ENCODE results near the gene CD79B.
"Not testable (repeated sequence)": the region's sequence is repeated elsewhere in the genome, so short reads cannot be mapped to it uniquely, and the experiment has no call there.

CD79B gene

DNA sequence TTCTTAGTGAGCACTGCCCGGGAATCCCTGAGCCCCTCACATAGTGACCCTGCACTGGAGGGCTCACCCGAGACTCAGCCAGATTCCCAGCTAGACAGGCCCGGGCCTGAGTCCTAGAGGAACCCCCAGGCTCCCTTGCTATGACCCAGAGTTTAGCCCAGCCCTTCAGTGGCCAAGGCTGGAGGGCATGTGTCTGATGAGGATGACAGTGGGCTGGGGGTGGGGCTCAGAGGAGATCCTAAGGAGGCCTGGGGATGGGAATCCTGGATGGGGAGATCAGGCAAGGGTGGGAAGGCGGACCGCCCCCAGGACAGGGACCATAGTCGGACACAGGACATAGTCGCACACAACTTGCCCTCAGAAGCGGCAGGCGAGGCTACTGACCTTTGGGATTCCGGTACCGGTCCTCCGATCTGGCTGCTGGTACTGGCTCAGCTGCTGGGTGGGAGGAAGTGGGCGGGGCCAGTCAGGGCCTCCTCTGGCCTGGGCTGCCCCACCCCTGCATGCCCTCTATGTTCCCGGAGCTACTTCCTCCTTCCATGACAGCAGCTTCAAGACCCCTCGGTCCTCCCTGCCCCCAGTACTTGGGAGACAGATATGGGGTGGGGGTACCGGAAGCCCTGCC is 1.1 kb downstream of the CD79B start:
- peak; percentile 81 for DNase-seq

DNA sequence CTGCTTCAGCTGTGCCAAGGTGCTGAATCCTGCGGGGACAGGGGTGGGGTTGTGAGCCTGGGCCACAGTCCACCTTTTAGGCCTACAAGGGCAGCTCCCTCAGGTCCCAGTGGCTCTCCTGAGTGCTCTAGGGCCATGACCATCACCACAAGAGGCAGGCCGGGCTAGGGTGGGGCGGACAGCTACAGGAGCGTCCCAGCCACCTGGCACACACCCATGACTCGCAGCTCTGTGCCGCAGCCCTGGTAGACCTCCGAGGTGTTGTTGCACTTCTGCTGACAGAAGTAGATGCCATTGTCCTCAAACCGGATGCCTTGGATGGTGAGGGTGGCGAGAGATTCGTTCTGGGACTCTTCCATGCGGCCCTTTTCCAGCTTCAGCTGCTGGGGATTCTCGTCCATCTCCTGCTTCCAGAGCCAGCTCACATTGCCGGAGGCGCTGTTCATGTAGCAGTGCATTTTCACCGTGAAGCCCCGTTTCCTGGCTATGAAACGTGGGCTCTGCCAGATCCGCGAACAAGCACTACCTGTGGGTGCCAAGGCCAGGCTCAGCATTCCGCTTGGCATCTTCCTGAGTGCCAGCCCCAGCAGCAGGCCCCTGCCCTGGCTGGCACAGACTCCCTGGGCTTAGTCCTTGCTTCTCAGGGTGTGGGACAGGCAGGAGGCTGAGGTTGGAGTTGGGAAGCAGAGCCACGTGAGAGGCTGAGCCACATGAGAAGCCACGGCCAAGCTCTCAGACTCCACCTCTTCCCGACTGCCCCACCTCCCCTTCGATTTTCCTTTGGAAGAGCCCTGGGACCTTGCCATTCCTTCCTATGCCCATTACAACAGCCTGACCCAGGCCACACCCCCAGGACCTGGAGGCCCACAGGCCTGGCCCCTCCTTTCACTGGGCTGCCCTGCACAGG is 2.0 kb downstream of the CD79B start:
- no peak for DNase-seq

DNA sequence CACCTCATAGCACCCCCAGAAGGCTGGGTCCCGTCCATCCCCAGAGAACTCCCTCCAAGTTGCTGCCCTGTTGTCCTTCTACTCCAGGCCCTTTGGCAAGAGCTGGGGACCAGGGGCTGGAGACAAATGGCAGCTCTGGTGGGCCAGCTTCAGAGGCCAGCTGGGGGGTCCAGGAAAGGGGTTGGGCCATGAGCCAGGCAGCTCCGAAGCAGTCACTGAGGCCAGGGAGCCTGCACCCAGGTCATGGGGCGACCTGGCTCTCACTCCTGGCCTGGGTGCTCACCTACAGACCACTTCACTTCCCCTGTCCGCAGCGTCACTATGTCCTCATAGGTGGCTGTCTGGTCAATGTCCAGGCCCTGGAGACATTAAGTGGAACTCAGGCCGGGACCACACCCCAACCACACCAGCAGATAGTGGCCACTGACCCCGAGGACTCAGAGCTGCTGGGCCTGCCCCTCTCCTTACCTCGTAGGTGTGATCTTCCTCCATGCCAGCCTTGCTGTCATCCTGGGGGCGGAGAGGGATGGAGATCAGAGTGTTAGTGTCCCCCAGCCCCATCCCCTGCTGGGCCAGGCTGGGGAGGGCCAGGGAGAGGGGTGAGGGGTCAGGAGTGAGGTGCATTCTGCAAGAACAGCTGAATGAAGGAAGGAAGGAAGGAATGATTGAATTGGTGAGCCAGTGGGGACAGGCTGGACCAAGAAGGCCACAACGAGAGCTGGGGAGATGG is 3.0 kb downstream of the CD79B start:
- no peak for DNase-seq

DNA sequence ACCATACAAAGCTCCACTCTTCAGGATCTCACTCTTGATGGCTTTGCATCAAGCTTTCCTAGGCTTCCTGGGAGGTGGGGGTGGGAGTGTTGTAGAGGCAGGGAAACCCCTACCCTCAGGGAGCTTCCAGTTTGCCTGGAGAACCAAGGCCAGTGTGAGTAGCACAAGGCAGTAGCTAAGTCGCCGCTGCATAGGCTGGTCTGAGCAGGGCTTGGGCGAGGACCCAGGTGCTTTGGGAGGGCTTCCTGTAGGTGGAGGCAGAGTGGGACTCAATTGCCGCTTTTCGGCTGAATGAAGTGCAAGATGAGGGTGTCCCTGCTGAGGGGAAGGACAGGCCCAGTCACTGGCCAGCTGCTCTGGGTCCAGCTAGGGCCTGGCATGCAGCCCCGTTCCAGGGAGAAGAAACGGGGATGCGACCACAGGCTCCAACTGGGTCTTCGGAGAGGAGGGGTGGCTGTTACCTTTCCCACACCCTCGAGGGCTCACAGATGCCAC is 3.9 kb downstream of the CD79B start:
- DNase-seq, result no peak

DNA sequence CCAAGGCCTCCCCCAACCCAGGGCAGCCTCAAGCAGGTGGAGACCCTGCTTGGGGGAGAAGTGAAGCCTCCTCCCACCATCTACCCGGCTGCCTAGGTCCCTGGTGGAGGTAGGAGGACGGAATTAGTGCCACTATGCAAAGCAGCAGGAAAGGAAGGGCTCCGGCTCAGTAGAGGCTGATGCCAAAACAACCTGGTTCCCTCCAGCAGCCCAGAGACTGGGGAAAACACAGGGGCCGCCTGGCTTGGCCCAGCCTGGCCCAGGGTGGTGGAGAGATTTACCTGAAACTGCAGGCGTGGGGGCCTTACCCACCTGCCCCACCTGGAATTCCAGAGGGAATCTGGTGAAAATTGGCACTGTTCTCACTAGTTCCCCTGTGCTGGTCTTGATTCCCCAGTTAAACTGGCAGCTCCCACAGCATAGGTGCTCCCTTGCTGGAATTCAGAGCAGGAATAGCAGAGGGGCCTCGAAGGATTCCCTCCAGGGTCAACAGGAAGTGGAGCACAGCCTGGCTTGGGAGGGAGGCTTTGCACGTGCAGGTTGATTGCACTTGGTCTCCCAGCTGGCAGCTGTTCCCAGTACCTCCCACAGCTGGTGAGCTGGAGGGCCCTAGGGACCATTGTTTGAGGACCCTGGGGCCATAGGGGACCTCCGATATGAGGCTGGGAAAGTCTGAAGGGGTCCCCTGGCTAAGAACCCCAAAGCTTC is 4.5 kb downstream of the CD79B start:
- DNase-seq, result no peak

DNA sequence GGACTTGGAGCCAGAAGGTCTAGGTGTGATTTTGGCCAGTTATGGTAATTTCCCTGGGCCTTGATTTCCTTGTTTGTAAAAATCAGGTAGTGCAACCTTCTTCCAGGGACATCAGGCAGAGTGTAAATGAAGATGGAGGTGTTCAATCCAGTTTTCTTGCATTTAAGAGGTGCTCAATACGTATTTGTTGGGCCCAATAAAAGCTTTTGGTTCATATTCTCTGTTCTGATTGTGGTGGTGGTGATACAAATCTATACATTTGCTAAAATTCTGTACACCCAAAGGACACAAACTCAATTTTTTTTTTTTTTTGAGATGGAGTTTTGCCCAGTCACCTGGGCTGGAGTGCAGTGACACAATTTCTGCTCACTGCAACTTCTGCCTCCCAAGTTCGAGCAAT is 6.0 kb downstream of the CD79B start:
- DNase-seq, result no peak

DNA sequence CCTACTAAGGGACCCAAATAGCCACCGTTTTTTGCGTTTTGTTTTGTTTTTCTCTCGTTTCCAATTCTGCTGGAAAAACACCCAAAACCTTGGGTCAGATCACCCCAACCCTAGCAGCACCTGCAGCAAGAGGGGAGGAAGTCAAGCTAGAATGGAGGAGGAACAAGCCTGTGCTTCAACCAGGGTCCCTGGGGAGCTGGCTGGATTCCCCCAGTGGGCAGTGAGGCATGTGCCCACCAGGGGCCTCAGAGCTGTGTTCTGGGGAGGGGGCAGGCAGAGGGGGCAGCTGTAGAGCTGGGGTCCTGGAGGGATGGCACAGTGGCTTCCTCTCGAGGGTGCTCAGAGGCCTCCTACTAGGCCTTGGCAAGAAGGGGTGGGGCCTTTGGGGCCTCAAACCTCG is 6.5 kb downstream of the CD79B start:
- no peak for DNase-seq

DNA sequence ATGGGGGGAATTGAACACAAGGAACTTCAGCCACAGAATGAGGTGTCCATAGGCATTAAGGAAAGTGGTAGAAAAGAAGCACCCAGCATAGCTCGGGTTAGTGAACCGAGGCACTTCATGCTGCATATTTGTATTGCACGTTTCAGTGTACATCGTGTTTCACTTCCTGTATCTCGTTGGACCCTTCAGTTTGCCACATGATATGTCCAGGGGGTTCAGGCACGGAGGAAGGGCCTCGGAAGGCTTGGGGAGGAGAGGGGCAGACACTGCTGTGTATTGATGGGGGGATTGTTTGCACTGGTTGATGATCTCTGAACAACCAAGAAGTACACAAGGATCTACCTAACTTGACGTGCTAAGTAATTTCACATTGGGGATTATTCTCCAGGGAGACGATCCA is 9.7 kb downstream of the CD79B start:
- DNase-seq, result not testable (repeated sequence)

DNA sequence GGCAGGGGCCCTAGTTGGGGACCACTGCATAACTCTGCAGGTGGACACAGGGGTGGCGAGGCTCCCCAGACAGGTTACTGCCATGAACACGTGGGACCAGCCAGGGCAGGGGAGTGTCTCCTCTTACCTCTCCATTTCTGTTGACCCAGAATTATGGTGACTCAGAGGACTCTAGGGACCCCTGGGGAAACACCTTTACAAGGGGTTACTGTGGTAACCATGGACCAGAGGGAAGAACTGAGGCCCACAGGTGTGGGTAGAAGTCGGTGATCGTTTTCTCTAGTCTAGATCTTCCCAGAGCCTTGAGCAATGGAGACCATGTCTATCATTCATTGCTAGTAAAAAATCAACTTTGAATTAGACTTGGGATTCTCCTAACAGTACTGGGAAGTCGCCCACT is 11.4 kb downstream of the CD79B start:
- DNase-seq, result not testable (repeated sequence)

DNA sequence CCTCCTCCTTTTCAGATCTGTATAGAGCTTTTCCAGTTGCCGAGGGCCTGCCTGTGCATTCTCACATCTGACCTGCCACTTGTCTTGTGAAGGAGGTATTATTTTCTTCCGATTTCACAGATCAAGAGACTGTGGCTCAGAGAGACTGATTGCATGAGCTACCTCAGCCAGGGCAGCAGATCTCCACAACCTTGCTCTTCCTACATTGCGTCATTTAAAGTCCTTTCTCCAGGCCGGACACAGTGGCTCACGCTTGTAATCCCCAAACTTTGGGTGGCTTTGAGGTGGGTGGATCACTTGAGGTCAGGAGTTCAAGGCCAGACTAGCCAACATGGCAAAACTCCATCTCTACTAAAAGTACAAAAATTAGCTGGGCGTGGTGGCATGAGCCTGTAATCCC is 12.1 kb downstream of the CD79B start:
- DNase-seq, result not testable (repeated sequence)

DNA sequence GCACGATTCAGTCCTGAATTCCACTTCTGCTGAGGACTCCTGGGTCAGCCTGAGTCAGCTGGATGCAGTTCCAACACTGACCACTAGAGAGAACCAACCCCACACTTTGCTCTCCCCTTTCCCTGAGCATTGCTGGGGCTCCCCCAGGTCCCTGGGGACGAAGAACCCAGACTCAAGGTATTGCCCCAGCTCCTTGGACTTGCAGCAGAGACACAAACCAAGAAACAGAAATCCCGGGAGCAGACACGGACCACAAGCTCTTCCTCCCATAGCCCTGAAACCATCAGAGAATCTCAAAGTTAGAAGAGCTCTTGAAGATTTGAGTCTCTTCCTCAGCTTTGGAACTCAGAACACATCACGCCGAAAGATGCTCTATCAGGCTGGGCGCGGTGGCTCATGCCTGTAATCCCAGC is 12.8 kb downstream of the CD79B start:
- peak; percentile 80 for DNase-seq

DNA sequence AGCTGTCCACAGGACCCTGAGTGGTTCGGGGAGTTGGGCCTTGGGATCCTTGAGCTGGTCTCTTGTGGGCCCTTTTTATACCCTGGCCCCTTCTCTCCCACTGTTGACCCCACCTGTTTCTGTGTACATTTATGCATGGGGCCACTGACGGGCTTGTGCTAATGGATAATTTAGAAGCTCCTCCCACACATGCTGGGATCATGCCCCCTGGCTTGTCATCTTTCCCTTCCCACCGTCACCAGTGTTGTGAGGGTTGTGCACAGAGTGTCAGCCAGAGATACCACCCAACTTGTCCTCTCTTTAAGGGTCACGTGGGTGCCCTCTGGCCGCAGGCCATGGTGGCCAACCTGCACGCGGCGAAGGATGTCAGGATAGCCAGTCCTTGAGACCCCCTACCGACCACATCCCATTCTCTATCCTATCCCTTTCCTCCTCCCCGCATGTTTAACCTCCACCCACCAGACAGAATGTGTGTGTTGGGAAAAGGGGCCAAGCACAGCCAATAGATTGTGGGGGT is 13.3 kb downstream of the CD79B start, which contains the start of gene GH1:
Gene GH1 (minus strand): TSS at position 51 of the 517 bp plus-strand sequence. CDS start 63 bp downstream, outside the sequence.
- not testable (repeated sequence) for DNase-seq

DNA sequence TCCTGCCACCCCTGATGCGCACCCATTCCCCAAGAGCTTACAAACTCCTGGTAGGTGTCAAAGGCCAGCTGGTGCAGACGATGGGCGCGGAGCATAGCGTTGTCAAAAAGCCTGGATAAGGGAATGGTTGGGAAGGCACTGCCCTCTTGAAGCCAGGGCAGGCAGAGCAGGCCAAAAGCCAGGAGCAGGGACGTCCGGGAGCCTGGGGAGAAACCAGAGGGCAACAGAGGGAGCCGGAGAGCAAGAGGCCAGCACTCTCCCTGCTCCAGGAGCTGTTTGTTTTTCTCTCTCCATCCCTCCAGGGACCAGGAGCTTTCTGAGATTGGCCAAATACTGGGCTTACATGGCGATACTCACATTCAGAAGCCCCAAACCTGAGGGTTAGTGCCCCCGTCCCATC is 13.8 kb downstream of the CD79B start:
- DNase-seq, result no peak

DNA sequence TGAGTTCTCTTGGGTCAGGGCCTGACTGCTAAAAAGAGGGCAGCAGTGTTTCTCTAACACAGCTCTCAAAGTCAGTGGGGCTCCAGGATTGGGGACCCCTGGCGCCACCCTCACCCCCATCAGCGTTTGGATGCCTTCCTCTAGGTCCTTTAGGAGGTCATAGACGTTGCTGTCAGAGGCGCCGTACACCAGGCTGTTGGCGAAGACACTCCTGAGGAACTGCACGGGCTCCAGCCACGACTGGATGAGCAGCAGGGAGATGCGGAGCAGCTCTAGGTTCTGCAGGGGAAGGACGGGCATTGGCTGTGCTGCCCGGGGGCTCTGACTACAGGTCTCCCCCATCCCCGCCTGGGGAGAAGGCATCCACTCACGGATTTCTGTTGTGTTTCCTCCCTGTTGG is 14.5 kb downstream of the CD79B start:
- no peak for DNase-seq

DNA sequence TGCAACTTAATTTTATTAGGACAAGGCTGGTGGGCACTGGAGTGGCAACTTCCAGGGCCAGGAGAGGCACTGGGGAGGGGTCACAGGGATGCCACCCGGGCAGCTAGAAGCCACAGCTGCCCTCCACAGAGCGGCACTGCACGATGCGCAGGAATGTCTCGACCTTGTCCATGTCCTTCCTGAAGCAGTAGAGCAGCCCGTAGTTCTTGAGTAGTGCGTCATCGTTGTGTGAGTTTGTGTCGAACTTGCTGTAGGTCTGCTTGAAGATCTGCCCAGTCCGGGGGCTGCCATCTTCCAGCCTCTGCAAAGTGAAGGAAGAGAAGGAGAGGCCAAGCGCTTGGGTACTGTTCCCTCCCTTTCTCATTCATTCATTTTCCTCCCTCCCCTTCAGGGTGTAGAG is 14.9 kb downstream of the CD79B start:
- not testable (repeated sequence) for DNase-seq

DNA sequence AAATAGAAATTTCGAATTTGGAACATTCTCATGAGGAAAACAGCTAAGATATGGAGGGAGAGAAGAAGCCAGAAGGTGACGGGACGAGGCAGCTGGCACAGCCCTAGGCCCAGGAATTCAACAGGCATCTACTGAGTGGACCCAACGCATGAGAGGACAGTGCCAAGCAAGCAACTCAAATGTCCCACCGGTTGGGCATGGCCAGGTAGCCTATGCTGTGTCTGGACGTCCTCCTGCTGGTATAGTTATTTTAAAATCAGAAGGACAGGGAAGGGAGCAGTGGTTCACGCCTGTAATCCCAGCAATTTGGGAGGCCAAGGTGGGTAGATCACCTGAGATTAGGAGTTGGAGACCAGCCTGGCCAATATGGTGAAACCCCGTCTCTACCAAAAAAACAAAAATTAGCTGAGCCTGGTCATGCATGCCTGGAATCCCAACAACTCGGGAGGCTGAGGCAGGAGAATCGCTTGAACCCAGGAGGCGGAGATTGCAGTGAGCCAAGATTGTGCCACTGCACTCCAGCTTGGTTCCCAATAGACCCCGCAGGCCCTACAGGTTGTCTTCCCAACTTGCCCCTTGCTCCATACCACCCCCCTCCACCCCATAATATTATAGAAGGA is 15.5 kb downstream of the CD79B start:
- no peak for DNase-seq

DNA sequence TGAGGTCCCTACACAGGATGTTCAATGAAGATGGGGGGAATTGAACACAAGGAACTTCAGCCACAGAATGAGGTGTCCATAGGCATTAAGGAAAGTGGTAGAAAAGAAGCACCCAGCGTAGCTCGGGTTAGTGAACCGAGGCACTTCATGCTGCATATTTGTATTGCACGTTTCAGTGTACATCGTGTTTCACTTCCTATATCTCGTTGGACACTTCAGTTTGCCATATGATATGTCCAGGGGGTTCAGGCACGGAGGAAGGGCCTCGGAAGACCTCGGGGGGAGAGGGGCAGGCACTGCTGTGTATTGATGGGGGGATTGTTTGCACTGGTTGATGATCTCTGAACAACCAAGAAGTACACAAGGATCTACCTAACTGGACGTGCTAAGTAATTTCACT is 16.4 kb downstream of the CD79B start:
- DNase-seq, result not testable (repeated sequence)

DNA sequence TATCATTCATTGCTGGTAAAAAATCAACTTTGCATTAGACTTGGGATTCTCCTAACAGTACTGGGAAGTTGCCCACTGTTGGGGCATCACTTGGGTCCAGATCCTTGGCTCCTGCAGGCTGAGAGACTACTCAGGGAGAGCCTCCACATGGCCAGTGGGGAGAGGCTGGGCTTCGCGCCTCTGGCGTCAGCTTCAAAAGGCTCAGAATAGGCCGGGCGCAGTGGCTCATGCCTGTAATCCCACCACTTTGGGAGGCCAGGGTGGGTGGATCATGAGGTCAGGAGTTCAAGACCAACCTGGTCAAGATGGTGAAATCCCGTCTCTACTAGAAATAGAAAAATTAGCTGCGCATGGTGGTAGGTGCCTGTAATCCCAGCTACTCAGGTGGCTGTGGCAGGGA is 17.7 kb downstream of the CD79B start:
- no peak for DNase-seq

DNA sequence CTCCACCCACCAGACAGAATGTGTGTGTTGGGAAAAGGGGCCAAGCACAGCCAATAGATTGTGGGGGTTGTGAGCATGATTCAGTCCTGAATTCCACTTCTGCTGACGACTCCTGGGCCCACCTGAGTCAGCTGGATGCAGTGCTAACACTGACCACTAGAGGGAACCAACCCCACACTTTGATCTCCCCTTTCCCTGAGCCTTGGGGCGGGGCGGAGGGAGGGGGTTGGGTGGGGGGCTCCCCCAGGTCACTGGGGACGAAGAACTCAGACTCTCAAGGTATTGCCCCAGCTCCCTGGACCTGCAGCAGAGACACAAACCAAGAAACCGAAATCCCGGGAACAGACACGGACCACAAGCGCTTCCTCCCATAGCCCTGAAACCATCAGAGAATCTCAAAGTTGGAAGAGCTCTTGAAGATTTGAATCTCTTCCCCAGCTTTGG is 20.5 kb downstream of the CD79B start:
- DNase-seq, result peak; percentile 61

DNA sequence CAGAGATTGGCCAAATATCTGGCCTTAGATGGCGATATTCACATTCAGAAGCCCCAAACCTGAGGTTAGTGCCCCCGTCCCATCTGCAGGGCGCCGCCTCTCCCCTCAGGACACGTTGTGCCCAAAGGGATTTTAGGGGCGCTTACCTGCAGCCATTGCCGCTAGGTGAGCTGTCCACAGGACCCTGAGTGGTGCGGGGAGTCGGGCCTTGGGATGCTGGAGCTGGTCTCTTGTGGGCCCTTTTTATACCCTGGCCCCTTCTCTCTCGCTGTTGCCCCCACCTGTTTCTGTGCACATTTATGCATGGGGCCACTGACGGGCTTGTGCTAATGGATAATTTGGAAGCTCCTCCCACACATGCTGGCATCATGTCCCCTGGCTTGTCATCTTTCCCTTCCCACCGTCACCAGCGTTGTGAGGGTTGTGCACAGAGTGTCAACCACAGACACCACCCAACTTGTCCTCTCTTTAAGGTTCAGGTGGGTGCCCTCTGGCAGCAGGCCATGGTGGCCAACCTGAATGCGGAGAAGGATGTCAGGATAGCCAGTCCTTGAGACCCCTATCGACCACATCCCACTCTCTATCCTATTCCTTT is 21.0 kb downstream of the CD79B start, which contains the start of gene CSHL1:
Gene CSHL1 (minus strand): TSS at position 218 of the 595 bp plus-strand sequence. CDS start 62 bp downstream, at position 156.
- no peak for DNase-seq

DNA sequence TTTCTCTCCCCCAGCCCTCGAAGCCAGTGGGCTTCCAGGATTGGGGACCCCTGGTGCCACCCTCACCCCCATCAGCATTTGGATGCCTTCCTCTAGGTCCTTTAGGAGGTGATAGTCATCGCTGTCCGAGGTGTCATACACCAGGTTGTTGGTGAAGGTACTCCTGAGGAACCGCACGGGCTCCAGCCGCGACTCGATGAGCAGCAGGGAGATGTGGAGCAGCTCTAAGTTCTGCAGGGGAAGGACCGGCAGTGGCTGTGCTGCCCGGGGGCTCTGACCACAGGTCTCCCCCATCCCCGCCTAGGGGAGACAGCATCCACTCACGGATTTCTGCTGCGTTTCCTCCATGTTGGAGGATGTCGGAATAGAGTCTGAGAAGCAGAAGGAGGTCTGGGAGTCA is 22.0 kb downstream of the CD79B start:
- DNase-seq, result no peak

Data from hematopoietic multipotent progenitor cell treated with erythropoietin and hydrocortisone succinate and interleukin-3 and kit ligand, for 4 days (in vitro differentiated cells).